ENCODE measurements around the gene CRMP1.

CRMP1 gene

DNA sequence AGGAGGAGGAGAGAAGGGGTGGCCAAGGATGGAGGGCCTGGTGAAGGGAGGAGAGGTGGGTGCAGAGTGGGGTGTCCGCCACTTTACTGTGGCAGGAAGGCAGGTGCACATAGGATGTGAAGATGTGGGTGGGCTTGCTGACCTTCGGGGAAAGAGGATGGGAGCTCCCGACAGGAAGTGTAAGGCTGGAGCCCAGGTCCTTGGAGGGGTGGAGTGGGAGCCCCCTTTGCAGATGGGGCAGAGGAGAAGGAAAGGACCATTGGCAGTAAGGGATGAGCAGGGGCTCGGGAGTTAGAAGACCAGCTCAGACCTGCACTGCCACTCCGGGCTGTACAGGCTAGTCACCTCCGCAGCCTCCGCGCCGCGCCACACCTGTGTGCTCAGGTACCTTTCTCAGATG lies 92.4 kb downstream of the CRMP1 start:
- Histone ChIP-seq H3K27me3 (ENCODE audit: control insufficient read depth in 1 of 2, insufficient read depth in 2 of 2, low read length in 2 of 2) (no peaks in the 10 kb centered on the region), H3K4me1 (ENCODE audit: control insufficient read depth in 1 of 2, insufficient read depth in 2 of 2, low read length in 2 of 2) (no peaks in the 10 kb centered on the region), H3K27ac (ENCODE audit: low read depth, low read length) (no peak overlapping the region), H3K4me3 (ENCODE audit: low read depth in 1 of 2, low read length in 2 of 2) (no peak overlapping the region), H3K9me3 (ENCODE audit: control insufficient read depth in 1 of 2, low read length in 2 of 2) (no peaks in the 10 kb centered on the region), H3K9ac (ENCODE audit: low read depth in 1 of 2, low read length in 2 of 2) (no peak overlapping the region), H3K36me3 (ENCODE audit: control insufficient read depth in 1 of 2, insufficient read depth in 2 of 2, low read length in 2 of 2) (no peaks in the 10 kb centered on the region)

DNA sequence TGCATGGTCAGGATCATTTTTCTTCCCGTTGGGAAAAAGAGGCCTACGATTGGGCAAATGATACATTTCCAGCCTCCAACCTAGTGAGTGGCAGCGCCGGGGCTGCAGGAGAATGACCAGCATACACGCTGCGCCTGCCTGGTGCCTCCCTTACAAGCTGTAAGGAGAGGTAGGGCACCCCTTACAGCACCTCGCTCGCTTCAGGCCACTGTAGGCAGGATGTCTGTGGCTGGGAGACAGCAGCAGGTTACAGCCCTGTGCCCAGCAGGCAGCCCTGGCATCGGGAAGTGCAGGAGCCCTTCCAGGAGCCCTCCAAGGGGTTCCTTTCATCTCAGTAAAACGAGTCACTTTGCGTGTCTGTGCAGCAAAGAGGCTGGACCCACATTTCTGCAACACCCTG lies 93.5 kb downstream of the CRMP1 start:
- Histone ChIP-seq H3K27me3 (ENCODE audit: control insufficient read depth in 1 of 2, insufficient read depth in 2 of 2, low read length in 2 of 2) (no peaks in the 10 kb centered on the region), H3K9ac (ENCODE audit: low read depth in 1 of 2, low read length in 2 of 2) (no peak overlapping the region), H3K36me3 (ENCODE audit: control insufficient read depth in 1 of 2, insufficient read depth in 2 of 2, low read length in 2 of 2) (no peaks in the 10 kb centered on the region), H3K4me1 (ENCODE audit: control insufficient read depth in 1 of 2, insufficient read depth in 2 of 2, low read length in 2 of 2) (no peaks in the 10 kb centered on the region), H3K9me3 (ENCODE audit: control insufficient read depth in 1 of 2, low read length in 2 of 2) (no peaks in the 10 kb centered on the region), H3K4me3 (ENCODE audit: low read depth in 1 of 2, low read length in 2 of 2) (no peak overlapping the region), H3K27ac (ENCODE audit: low read depth, low read length) (no peak overlapping the region)

DNA sequence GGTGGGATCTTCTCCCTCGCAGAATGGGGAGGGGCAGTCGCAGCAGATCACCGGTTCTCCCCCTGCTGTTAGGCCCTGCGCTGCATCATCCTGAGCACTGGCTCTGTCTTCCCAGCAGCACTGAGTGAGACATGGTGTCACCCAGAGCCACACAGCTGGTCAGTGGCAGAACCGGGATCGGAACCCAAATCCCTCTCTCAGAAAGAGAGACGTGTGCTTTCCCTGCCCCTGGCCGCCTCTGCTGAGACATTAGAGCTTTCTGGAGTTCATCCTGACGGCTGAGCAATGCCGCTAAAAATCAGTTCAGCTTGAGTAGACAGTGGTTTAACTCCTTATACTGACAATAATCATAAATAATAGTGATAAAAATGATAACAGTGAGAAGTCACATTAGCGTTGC lies 93.9 kb downstream of the CRMP1 start:
- no peaks in the 10 kb centered on the region for H3K36me3 ChIP-seq (ENCODE audit: control insufficient read depth in 1 of 2, insufficient read depth in 2 of 2, low read length in 2 of 2)

DNA sequence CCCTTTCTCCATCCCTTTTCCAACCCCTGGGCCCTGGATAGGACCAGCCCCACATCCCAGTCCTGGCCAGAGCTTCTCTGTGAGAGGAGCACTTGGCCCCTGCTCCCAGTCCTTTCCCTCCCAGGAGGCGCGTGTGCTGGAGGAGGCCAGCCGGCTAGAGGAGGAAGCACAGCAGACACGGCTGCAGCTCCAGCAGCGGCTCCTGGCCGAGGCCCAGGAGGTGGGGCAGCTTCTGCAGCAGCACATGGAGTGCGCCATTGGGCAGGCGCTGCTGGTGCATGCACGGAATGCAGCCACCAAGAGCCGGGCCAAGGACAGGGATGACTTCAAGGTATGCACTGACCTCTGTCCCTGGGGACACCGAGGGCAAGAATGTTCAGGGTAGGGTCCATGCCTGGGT lies 94.4 kb downstream of the CRMP1 start:
- Histone ChIP-seq H3K27me3 (ENCODE audit: control insufficient read depth in 1 of 2, insufficient read depth in 2 of 2, low read length in 2 of 2) (no peaks in the 10 kb centered on the region), H3K27ac (ENCODE audit: low read depth, low read length) (no peak overlapping the region), H3K4me1 (ENCODE audit: control insufficient read depth in 1 of 2, insufficient read depth in 2 of 2, low read length in 2 of 2) (no peaks in the 10 kb centered on the region), H3K36me3 (ENCODE audit: control insufficient read depth in 1 of 2, insufficient read depth in 2 of 2, low read length in 2 of 2) (no peaks in the 10 kb centered on the region), H3K4me3 (ENCODE audit: low read depth in 1 of 2, low read length in 2 of 2) (no peak overlapping the region), H3K9me3 (ENCODE audit: control insufficient read depth in 1 of 2, low read length in 2 of 2) (no peaks in the 10 kb centered on the region), H3K9ac (ENCODE audit: low read depth in 1 of 2, low read length in 2 of 2) (no peak overlapping the region)

More for the DNA sequence above, 93.9 kb downstream of the CRMP1 start:
- no peaks in the 10 kb centered on the region for H3K9me3 ChIP-seq (ENCODE audit: control insufficient read depth in 1 of 2, low read length in 2 of 2)
- no peak overlapping the region for H3K27ac ChIP-seq (ENCODE audit: low read depth, low read length)
- no peak overlapping the region for H3K9ac ChIP-seq (ENCODE audit: low read depth in 1 of 2, low read length in 2 of 2)
- no peak overlapping the region for H3K4me3 ChIP-seq (ENCODE audit: low read depth in 1 of 2, low read length in 2 of 2)
- no peaks in the 10 kb centered on the region for H3K4me1 ChIP-seq (ENCODE audit: control insufficient read depth in 1 of 2, insufficient read depth in 2 of 2, low read length in 2 of 2)
- H3K27me3 ChIP-seq (ENCODE audit: control insufficient read depth in 1 of 2, insufficient read depth in 2 of 2, low read length in 2 of 2): no peaks in the 10 kb centered on the region

DNA sequence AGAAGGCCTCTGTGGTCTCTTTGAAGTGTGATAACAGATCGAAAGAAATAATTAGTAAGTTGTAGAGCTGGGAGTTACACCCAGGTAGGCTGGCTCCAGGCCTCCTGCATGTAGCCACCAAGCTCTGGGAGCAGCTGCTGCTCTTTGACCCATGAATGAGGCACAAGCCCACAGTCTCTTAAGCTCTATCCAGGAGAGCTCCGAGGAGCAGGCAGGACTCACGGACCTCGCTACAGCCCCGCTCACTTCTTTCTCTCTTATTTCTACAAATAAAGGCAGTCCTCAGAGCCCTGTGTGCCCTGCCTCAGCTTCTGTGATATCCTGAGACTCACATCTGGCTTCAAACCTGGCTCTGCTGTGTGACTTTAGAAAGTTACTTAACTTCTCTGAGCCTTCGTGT lies 95.0 kb downstream of the CRMP1 start:
- Histone ChIP-seq H3K9ac (ENCODE audit: low read depth in 1 of 2, low read length in 2 of 2) (no peak overlapping the region), H3K36me3 (ENCODE audit: control insufficient read depth in 1 of 2, insufficient read depth in 2 of 2, low read length in 2 of 2) (no peaks in the 10 kb centered on the region)

DNA sequence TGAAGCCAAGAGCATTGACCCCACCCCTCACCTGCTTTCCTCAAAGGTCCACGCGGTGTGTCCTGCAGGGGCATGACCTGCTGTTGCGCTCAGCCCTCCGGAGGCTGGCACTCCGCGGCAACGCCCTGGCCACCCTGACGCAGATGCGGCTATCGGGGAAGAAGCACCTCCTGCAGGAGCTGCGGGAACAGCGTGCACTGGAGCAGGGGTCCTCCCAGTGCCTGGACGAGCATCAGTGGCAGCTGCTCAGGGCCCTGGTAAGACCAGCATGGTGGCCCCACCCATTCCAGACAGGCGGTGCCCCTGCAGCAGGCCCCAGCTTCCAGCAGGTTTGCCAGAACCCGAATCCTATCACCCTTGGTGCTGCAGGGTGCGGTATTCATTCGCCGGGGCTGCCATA lies 95.9 kb downstream of the CRMP1 start:
- Histone ChIP-seq H3K9me3 (ENCODE audit: control insufficient read depth in 1 of 2, low read length in 2 of 2) (no peaks in the 10 kb centered on the region), H3K4me1 (ENCODE audit: control insufficient read depth in 1 of 2, insufficient read depth in 2 of 2, low read length in 2 of 2) (no peaks in the 10 kb centered on the region), H3K4me3 (ENCODE audit: low read depth in 1 of 2, low read length in 2 of 2) (no peak overlapping the region), H3K27ac (ENCODE audit: low read depth, low read length) (no peak overlapping the region), H3K36me3 (ENCODE audit: control insufficient read depth in 1 of 2, insufficient read depth in 2 of 2, low read length in 2 of 2) (no peaks in the 10 kb centered on the region), H3K9ac (ENCODE audit: low read depth in 1 of 2, low read length in 2 of 2) (no peak overlapping the region), H3K27me3 (ENCODE audit: control insufficient read depth in 1 of 2, insufficient read depth in 2 of 2, low read length in 2 of 2) (no peaks in the 10 kb centered on the region)

More for the DNA sequence above, 95.0 kb downstream of the CRMP1 start:
- Histone ChIP-seq H3K27me3 (ENCODE audit: control insufficient read depth in 1 of 2, insufficient read depth in 2 of 2, low read length in 2 of 2) (no peaks in the 10 kb centered on the region), H3K4me3 (ENCODE audit: low read depth in 1 of 2, low read length in 2 of 2) (no peak overlapping the region), H3K27ac (ENCODE audit: low read depth, low read length) (no peak overlapping the region), H3K4me1 (ENCODE audit: control insufficient read depth in 1 of 2, insufficient read depth in 2 of 2, low read length in 2 of 2) (no peaks in the 10 kb centered on the region), H3K9me3 (ENCODE audit: control insufficient read depth in 1 of 2, low read length in 2 of 2) (no peaks in the 10 kb centered on the region)

DNA sequence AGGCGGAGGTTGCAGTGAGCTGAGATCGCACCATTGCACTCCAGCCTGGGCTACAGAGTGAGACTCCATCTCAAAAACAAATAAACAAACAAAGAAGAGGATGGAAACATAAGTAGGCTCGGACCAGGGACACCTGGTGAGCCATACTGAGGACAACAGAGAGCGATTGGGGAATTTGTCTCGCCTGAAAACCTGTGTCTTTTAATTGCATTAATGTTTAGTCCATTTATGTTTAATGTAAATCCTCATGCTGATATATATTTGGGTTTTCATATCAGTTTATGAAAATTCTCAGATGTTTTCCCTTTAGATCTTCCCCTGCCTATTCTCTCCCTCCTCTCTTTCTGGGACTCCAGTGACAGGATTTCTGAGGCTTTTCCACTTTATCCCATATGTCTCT lies 97.3 kb downstream of the CRMP1 start:
- Histone ChIP-seq H3K4me1 (ENCODE audit: control insufficient read depth in 1 of 2, insufficient read depth in 2 of 2, low read length in 2 of 2) (no peaks in the 10 kb centered on the region), H3K27me3 (ENCODE audit: control insufficient read depth in 1 of 2, insufficient read depth in 2 of 2, low read length in 2 of 2) (no peaks in the 10 kb centered on the region), H3K27ac (ENCODE audit: low read depth, low read length) (no peak overlapping the region), H3K36me3 (ENCODE audit: control insufficient read depth in 1 of 2, insufficient read depth in 2 of 2, low read length in 2 of 2) (no peaks in the 10 kb centered on the region), H3K9me3 (ENCODE audit: control insufficient read depth in 1 of 2, low read length in 2 of 2) (no peaks in the 10 kb centered on the region), H3K4me3 (ENCODE audit: low read depth in 1 of 2, low read length in 2 of 2) (no peak overlapping the region), H3K9ac (ENCODE audit: low read depth in 1 of 2, low read length in 2 of 2) (no peak overlapping the region)

DNA sequence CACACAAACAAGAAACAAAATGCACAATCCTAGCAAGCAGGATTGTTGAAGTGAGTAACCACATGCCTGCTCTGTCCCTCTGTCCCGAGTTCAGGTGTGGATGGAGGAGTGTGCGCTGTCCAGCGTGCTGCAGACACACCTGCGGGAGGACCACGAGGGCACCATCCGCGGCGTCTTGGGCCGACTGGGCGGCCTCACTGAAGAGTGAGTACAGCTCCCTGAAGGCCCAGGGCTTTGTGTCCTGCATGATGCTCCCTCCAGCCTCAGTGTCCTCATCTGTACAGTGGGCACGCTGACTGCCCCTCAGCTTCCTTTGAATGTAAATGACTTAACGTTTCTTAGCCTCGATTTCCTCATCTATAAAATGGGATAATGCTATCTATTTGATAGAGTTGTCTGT lies 99.4 kb downstream of the CRMP1 start:
- Histone ChIP-seq H3K4me1 (ENCODE audit: control insufficient read depth in 1 of 2, insufficient read depth in 2 of 2, low read length in 2 of 2) (no peaks in the 10 kb centered on the region), H3K27ac (ENCODE audit: low read depth, low read length) (no peak overlapping the region), H3K36me3 (ENCODE audit: control insufficient read depth in 1 of 2, insufficient read depth in 2 of 2, low read length in 2 of 2) (peaks cover 0 to under 1% of the 10 kb centered on the region in 2 donors), H3K9ac (ENCODE audit: low read depth in 1 of 2, low read length in 2 of 2) (no peak overlapping the region), H3K9me3 (ENCODE audit: control insufficient read depth in 1 of 2, low read length in 2 of 2) (no peaks in the 10 kb centered on the region), H3K27me3 (ENCODE audit: control insufficient read depth in 1 of 2, insufficient read depth in 2 of 2, low read length in 2 of 2) (no peaks in the 10 kb centered on the region), H3K4me3 (ENCODE audit: low read depth in 1 of 2, low read length in 2 of 2) (no peak overlapping the region)

DNA sequence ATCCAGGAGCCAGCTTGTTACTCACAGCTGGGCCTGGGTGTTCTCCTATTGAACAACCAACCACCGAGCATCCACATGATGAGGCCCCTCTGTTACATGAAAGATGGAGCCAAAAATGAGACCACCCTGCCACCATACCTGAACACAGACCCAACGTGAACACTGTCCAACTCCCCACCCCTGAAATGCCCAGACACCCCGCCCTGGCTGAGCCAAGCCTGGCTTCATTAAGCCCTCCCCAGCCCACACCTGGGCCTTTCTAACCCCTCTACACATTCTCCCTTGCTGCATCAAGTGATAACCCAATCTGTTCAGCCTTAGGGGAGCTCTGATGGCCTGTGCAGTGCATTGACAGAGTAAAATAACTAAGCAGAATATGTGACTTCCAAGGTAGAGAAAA lies 101.2 kb downstream of the CRMP1 start:
- Histone ChIP-seq H3K9ac (ENCODE audit: low read depth in 1 of 2, low read length in 2 of 2) (no peak overlapping the region), H3K27me3 (ENCODE audit: control insufficient read depth in 1 of 2, insufficient read depth in 2 of 2, low read length in 2 of 2) (no peaks in the 10 kb centered on the region), H3K4me1 (ENCODE audit: control insufficient read depth in 1 of 2, insufficient read depth in 2 of 2, low read length in 2 of 2) (no peaks in the 10 kb centered on the region), H3K4me3 (ENCODE audit: low read depth in 1 of 2, low read length in 2 of 2) (no peak overlapping the region), H3K9me3 (ENCODE audit: control insufficient read depth in 1 of 2, low read length in 2 of 2) (no peaks in the 10 kb centered on the region), H3K27ac (ENCODE audit: low read depth, low read length) (no peak overlapping the region), H3K36me3 (ENCODE audit: control insufficient read depth in 1 of 2, insufficient read depth in 2 of 2, low read length in 2 of 2) (peaks cover 0 to 6% of the 10 kb centered on the region in 2 donors)

DNA sequence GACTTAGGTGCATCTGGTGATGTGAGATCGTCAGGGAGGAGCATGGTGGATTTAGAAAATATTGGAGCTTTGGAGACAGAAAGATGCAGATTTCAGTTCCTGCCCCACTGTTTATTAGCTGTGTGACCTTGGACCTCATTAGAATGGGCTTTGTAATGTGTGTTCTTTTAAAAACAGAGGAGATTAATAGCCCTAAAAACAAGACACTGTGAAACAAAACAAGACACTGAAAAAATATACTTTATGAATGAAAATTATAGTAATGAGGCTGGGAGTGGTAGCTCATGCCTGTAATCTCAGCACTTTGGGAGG lies 102.4 kb downstream of the CRMP1 start:
- H3K4me3 ChIP-seq (ENCODE audit: low read depth in 1 of 2, low read length in 2 of 2): no peak overlapping the region
- H3K4me1 ChIP-seq (ENCODE audit: control insufficient read depth in 1 of 2, insufficient read depth in 2 of 2, low read length in 2 of 2): no peaks in the 10 kb centered on the region
- H3K36me3 ChIP-seq (ENCODE audit: control insufficient read depth in 1 of 2, insufficient read depth in 2 of 2, low read length in 2 of 2): peaks cover 0 to 6% of the 10 kb centered on the region in 2 donors
- H3K27me3 ChIP-seq (ENCODE audit: control insufficient read depth in 1 of 2, insufficient read depth in 2 of 2, low read length in 2 of 2): no peaks in the 10 kb centered on the region
- H3K27ac ChIP-seq (ENCODE audit: low read depth, low read length): no peak overlapping the region
- H3K9me3 ChIP-seq (ENCODE audit: control insufficient read depth in 1 of 2, low read length in 2 of 2): no peaks in the 10 kb centered on the region
- no peak overlapping the region for H3K9ac ChIP-seq (ENCODE audit: low read depth in 1 of 2, low read length in 2 of 2)

DNA sequence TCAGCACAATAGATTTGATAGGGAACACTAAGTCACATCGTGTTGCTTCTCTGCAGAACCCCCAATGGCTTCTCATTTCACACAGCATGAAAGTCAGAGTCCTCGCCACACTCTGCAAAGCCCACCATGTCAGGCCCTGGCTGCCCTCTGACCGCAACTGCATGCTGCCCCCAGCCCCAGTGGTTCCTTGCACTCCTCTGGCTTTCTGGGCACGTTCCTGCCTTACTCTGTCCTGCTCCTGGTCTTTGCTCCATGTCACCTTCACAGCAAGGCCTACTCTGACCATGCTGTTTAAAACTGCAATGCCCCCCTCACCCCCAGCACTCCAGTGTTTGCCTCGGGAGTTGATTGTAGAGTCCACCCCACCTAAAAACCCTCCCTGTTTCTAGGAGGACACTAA lies 103.7 kb downstream of the CRMP1 start:
- H3K9me3 ChIP-seq (ENCODE audit: control insufficient read depth in 1 of 2, low read length in 2 of 2): no peaks in the 10 kb centered on the region
- peaks cover 0 to 6% of the 10 kb centered on the region in 2 donors for H3K36me3 ChIP-seq (ENCODE audit: control insufficient read depth in 1 of 2, insufficient read depth in 2 of 2, low read length in 2 of 2)
- H3K27me3 ChIP-seq (ENCODE audit: control insufficient read depth in 1 of 2, insufficient read depth in 2 of 2, low read length in 2 of 2): no peaks in the 10 kb centered on the region
- no peak overlapping the region for H3K27ac ChIP-seq (ENCODE audit: low read depth, low read length)
- H3K9ac ChIP-seq (ENCODE audit: low read depth in 1 of 2, low read length in 2 of 2): no peak overlapping the region
- no peaks in the 10 kb centered on the region for H3K4me1 ChIP-seq (ENCODE audit: control insufficient read depth in 1 of 2, insufficient read depth in 2 of 2, low read length in 2 of 2)
- H3K4me3 ChIP-seq (ENCODE audit: low read depth in 1 of 2, low read length in 2 of 2): no peak overlapping the region

Measured in duodenal mucosa (tissue), 2 donors.